ENCODE results near the gene ETFBKMT. TPM values are rescaled to one million over a fixed set of nuclear protein-coding genes. Genes with fewer than 3 reads are reported as not detected.
"Not testable (repeated sequence)": the region's sequence is repeated elsewhere in the genome, so short reads cannot be mapped to it uniquely, and the experiment has no call there.

Gene ETFBKMT
- total RNA-seq, 4 donors from 2014 or later, result 1.4 to 3.2 (median 2.5) TPM

GRCh38 chr12:31672521-31672920 is 13.0 kb downstream of the ETFBKMT start:
- no peak for DNase-seq (ENCODE audit: low spot score)
- no peak for TF ChIP-seq CTCF (IDR thresholded peaks at IDR 0.05)
- no peak for ATAC-seq (ENCODE audit: low FRiP score)

GRCh38 chr12:31682136-31682962 is 22.9 kb downstream of the ETFBKMT start:
- DNase-seq (ENCODE audit: low spot score) (no peak), ATAC-seq (ENCODE audit: low FRiP score) (peak; percentile 41)
- TF ChIP-seq CTCF (IDR thresholded peaks at IDR 0.05), result peak in 1 of 3 donors; percentile 53

GRCh38 chr12:31685801-31686200 is 26.3 kb downstream of the ETFBKMT start:
- DNase-seq (ENCODE audit: low spot score) (no peak), ATAC-seq (ENCODE audit: low FRiP score) (no peak)
- TF ChIP-seq CTCF (IDR thresholded peaks at IDR 0.05), result no peak

- TF ChIP-seq CTCF (IDR thresholded peaks at IDR 0.05), result no peak
- DNase-seq (ENCODE audit: low spot score) (no peak), ATAC-seq (ENCODE audit: low FRiP score) (no peak)
Measured at GRCh38 chr12:31687101-31687527, 27.6 kb downstream of the ETFBKMT start.

- not testable (repeated sequence) for ATAC-seq (ENCODE audit: low FRiP score); DNase-seq (ENCODE audit: low spot score)
Measured at GRCh38 chr12:31689921-31690320, 30.4 kb downstream of the ETFBKMT start.

- ATAC-seq (ENCODE audit: low FRiP score) (no peak), DNase-seq (ENCODE audit: low spot score) (no peak)
- no peak for TF ChIP-seq CTCF (IDR thresholded peaks at IDR 0.05)
Measured at GRCh38 chr12:31702047-31702446, 42.6 kb downstream of the ETFBKMT start.

GRCh38 chr12:31705621-31706020 is 46.1 kb downstream of the ETFBKMT start:
- DNase-seq (ENCODE audit: low spot score) (no peak), ATAC-seq (ENCODE audit: low FRiP score) (no peak)
- no peak for TF ChIP-seq CTCF (IDR thresholded peaks at IDR 0.05)

- not testable (repeated sequence) for ATAC-seq (ENCODE audit: low FRiP score); DNase-seq (ENCODE audit: low spot score)
Measured at GRCh38 chr12:31708118-31708517, 48.6 kb downstream of the ETFBKMT start.

Measured in omental fat pad (tissue), 4 donors.